Measurements from ENCODE around the gene PIP5K1B.

The PIP5K1B gene

GRCh38 chr9:69020301-69021145, 315.5 kb downstream of the PIP5K1B start:
- Histone ChIP-seq H3K27me3 (ENCODE audit: control insufficient read depth, insufficient read depth, low read length) (no peaks in the 10 kb centered on the region), H3K27ac (no peak overlapping the region), H3K79me2 (no peaks in the 10 kb centered on the region), H3K9me3 (ENCODE audit: control insufficient read depth, low read length) (no peaks in the 10 kb centered on the region), H2AFZ (no peak overlapping the region), H3K4me3 (ENCODE audit: low read depth, low read length) (no peak overlapping the region), H3K9ac (no peak overlapping the region), H3K4me1 (no peaks in the 10 kb centered on the region), H3K36me3 (ENCODE audit: control insufficient read depth, insufficient read depth, low read length) (no peaks in the 10 kb centered on the region), H3K4me2 (ENCODE audit: low read length) (no peak overlapping the region)
- TF ChIP-seq, protein P1, sequence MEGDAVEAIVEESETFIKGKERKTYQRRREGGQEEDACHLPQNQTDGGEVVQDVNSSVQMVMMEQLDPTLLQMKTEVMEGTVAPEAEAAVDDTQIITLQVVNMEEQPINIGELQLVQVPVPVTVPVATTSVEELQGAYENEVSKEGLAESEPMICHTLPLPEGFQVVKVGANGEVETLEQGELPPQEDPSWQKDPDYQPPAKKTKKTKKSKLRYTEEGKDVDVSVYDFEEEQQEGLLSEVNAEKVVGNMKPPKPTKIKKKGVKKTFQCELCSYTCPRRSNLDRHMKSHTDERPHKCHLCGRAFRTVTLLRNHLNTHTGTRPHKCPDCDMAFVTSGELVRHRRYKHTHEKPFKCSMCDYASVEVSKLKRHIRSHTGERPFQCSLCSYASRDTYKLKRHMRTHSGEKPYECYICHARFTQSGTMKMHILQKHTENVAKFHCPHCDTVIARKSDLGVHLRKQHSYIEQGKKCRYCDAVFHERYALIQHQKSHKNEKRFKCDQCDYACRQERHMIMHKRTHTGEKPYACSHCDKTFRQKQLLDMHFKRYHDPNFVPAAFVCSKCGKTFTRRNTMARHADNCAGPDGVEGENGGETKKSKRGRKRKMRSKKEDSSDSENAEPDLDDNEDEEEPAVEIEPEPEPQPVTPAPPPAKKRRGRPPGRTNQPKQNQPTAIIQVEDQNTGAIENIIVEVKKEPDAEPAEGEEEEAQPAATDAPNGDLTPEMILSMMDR (IDR thresholded peaks at IDR 0.05) = no peak

GRCh38 chr9:69023650-69024049, 318.6 kb downstream of the PIP5K1B start:
- Histone ChIP-seq H3K27ac (no peak overlapping the region), H2AFZ (no peak overlapping the region), H3K79me2 (no peaks in the 10 kb centered on the region), H3K4me2 (ENCODE audit: low read length) (peak overlapping the region; percentile 2), H3K4me3 (ENCODE audit: low read depth, low read length) (peak overlapping the region; percentile 1), H3K9ac (no peak overlapping the region), H3K9me3 (ENCODE audit: control insufficient read depth, low read length) (no peaks in the 10 kb centered on the region), H3K36me3 (ENCODE audit: control insufficient read depth, insufficient read depth, low read length) (no peaks in the 10 kb centered on the region), H3K4me1 (no peaks in the 10 kb centered on the region), H3K27me3 (ENCODE audit: control insufficient read depth, insufficient read depth, low read length) (no peaks in the 10 kb centered on the region)
- TF ChIP-seq, protein P1 (IDR thresholded peaks at IDR 0.05) = no peak

DNA sequence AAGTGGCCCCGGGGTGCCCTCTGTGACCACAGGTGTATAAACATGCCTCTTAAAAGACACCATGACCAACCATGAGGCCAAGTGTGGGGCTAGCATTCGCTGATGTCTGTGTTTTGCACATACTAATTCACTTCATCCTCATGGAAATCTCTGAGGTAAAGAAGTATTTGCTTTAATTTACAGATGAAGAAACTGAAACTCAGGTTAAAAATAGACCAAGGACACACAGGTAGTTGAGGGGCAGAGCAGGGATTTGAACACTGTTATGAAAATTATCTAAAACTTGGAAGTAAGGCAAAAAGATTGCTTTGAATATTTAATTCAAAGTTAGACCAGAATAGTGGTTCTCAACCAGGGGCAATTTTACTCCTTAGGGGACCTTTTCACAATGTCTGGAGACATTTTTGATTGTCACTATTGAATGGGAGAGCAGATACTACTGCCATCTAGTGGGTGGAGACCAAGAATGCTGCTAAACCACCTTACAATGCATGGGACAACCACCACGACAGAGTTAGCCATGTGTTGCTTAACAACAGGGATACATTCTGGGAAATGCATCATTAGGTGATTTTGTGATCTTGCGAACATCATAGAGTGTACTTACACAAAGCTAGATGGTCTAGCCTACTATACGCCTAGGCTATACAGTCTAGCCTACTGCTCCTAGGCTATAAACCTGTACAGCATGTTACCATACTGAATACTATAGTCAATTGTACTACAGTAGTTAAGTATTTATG, 322.5 kb downstream of the PIP5K1B start:
- H3K79me2 ChIP-seq = no peaks in the 10 kb centered on the region
- H2AFZ ChIP-seq = no peak overlapping the region
- H3K27ac ChIP-seq = no peak overlapping the region
- H3K4me3 ChIP-seq (ENCODE audit: low read depth, low read length) = no peak overlapping the region
- H3K9me3 ChIP-seq (ENCODE audit: control insufficient read depth, low read length) = no peaks in the 10 kb centered on the region
- H3K4me1 ChIP-seq = no peaks in the 10 kb centered on the region
- H3K4me2 ChIP-seq (ENCODE audit: low read length) = peak overlapping the region; percentile 17
- no peaks in the 10 kb centered on the region for H3K36me3 ChIP-seq (ENCODE audit: control insufficient read depth, insufficient read depth, low read length)
- H3K27me3 ChIP-seq (ENCODE audit: control insufficient read depth, insufficient read depth, low read length) = no peaks in the 10 kb centered on the region
- no peak overlapping the region for H3K9ac ChIP-seq
- TF ChIP-seq, protein P1 (IDR thresholded peaks at IDR 0.05) = peak; percentile 50

- Histone ChIP-seq H3K9me3 (ENCODE audit: control insufficient read depth, low read length) (no peaks in the 10 kb centered on the region), H2AFZ (no peak overlapping the region), H3K4me1 (no peaks in the 10 kb centered on the region), H3K4me2 (ENCODE audit: low read length) (no peak overlapping the region), H3K27me3 (ENCODE audit: control insufficient read depth, insufficient read depth, low read length) (no peaks in the 10 kb centered on the region), H3K79me2 (no peaks in the 10 kb centered on the region), H3K9ac (no peak overlapping the region), H3K36me3 (ENCODE audit: control insufficient read depth, insufficient read depth, low read length) (no peaks in the 10 kb centered on the region), H3K27ac (no peak overlapping the region), H3K4me3 (ENCODE audit: low read depth, low read length) (no peak overlapping the region)
- TF ChIP-seq, protein P1 (IDR thresholded peaks at IDR 0.05) = no peak
Observed at GRCh38 chr9:69028754-69029153, 323.7 kb downstream of the PIP5K1B start.
